Immature natural killer cell (primary cell): ENCODE results near the gene SLIT3. TPM values are rescaled to one million over a fixed set of nuclear protein-coding genes. Genes with fewer than 3 reads are reported as not detected.
A peak's percentile ranks its signal among the peaks of the same experiment; 100 is the strongest.

Experiments
- DNase-seq, 3 donors: peaks; one replicate each; pipeline ENCODE4 v3.0.0; 2022; ENCODE audit warnings: mixed read lengths in 1 of 3
- H3K27ac Mint-ChIP-seq, 6 donors: one replicate each; pipeline ENCODE4 v1.8.0; 2020; ENCODE audit warnings: mixed read lengths in 6 of 6, mild to moderate bottlenecking in 5 of 6, inconsistent platforms in 4 of 6, moderate library complexity in 3 of 6
- H3K27me3 Mint-ChIP-seq, 3 donors: one replicate each; pipeline ENCODE4 v1.8.0; 2020 to 2021; ENCODE audit warnings: low read depth in 3 of 3, mild to moderate bottlenecking in 3 of 3, mixed read lengths in 3 of 3, moderate library complexity in 3 of 3, inconsistent platforms in 1 of 3
- H3K36me3 Mint-ChIP-seq, 3 donors: one replicate each; pipeline ENCODE4 v1.8.0; 2020; ENCODE audit warnings: mixed read lengths in 3 of 3, inconsistent platforms in 2 of 3, mild to moderate bottlenecking in 2 of 3
- H3K4me1 Mint-ChIP-seq, 2 donors: one replicate each; pipeline ENCODE4 v1.8.0; 2020; ENCODE audit warnings: inconsistent platforms in 2 of 2, mild to moderate bottlenecking in 2 of 2, mixed read lengths in 2 of 2, moderate library complexity in 1 of 2
- H3K4me3 Mint-ChIP-seq, 5 donors: one replicate each; pipeline ENCODE4 v1.8.0; 2020; ENCODE audit warnings: mild to moderate bottlenecking in 5 of 5, mixed read lengths in 5 of 5, inconsistent platforms in 3 of 5, moderate library complexity in 3 of 5
- H3K9me3 Mint-ChIP-seq, 6 donors: one replicate each; pipeline ENCODE4 v1.8.0; 2020; ENCODE audit warnings: mild to moderate bottlenecking in 6 of 6, mixed read lengths in 6 of 6, inconsistent platforms in 4 of 6, moderate library complexity in 3 of 6
- polyA plus RNA-seq, 3 donors: library from polyadenylated mRNA; unstranded; fragments of 300-500 nt; fragmentation: Illumina TruSeq; gene quantifications; one replicate each; pipeline ENCODE4 v1.2.3, GENCODE V29; 2021

Gene SLIT3
- polyA plus RNA-seq, 3 donors from 2014 or later: 0.47 to 0.90 TPM; not detected in 1

DNA sequence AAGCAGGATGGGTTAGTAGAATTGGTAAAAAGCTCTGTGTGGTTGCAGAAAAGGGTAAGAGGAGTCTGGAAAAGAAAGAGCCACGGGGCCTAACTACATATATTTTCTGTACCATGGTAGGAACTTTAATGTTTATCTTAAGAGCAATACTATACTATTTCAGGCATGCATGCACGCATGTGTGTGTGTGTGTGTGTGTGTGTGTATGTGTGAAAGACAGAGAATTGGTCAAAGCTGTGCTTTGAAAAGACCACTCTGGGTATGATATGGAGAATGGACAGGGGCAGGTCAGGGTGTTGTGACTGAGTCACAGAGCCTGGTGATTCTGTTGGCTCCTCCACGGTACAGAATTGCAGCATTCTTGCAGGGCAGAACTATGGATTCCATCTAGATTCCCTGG is 339.3 kb downstream of the SLIT3 start:
- Mint-ChIP-seq H3K36me3 (no peaks in the 10 kb centered on the region), H3K9me3 (no peaks in the 10 kb centered on the region), H3K4me1 (peaks cover 0 to 9% of the 10 kb centered on the region in 2 donors), H3K27me3 (peaks cover 0 to 4% (median 4%) of the 10 kb centered on the region in 3 donors), H3K4me3 (no peak overlapping the region), H3K27ac (no peak overlapping the region)
- no peak for DNase-seq

GRCh38 chr5:168960497-168960896 is 340.4 kb downstream of the SLIT3 start:
- Mint-ChIP-seq H3K4me1 (peaks cover 0 to 9% of the 10 kb centered on the region in 2 donors), H3K27ac (no peak overlapping the region), H3K4me3 (no peak overlapping the region), H3K9me3 (no peaks in the 10 kb centered on the region), H3K36me3 (no peaks in the 10 kb centered on the region), H3K27me3 (peaks cover 0 to 4% (median 2%) of the 10 kb centered on the region in 3 donors)
- DNase-seq: no peak

DNA sequence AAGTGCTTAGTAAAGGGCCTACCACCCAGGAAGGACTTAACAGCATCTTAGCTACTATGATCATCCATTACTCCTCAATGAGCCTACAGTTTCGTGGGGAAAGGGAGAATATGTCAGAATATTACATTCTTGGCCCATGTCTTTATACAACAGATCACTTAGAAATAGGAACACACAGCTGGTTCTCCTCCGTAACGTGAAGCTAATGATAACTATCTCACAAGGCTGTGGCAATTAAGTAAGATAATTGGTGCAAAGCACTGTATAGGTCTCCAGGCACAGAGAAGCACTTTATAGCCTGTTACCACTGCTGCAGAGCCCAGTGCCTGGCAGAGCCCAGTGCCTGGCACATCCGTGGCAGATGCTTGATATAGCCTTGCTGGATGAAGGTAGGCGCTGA is 347.6 kb downstream of the SLIT3 start:
- H3K36me3 Mint-ChIP-seq: no peaks in the 10 kb centered on the region
- H3K4me1 Mint-ChIP-seq: no peaks in the 10 kb centered on the region
- no peak overlapping the region for H3K4me3 Mint-ChIP-seq
- no peaks in the 10 kb centered on the region for H3K9me3 Mint-ChIP-seq
- H3K27ac Mint-ChIP-seq: no peak overlapping the region
- no peak for DNase-seq
- no peaks in the 10 kb centered on the region for H3K27me3 Mint-ChIP-seq

DNA sequence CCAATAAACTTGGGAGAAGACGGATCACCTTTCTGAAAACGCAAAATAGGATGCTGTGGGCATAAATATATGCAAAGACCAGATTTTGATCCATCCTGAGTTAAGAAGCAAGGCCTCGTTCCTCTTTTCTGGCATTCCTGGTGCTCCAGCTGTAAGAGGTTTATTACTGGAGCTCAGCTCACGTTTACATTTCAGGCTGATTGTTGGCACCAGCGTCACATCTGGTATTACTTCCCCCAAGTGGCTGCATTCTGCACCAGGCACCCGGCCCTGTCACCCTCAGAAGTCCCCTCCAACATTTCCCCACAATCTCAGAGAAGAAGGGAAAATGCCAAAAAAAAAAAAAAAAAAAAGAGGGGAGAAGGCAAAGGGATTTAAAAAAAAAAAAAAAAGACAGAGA is 348.7 kb downstream of the SLIT3 start:
- no peak overlapping the region for H3K27ac Mint-ChIP-seq
- no peaks in the 10 kb centered on the region for H3K4me1 Mint-ChIP-seq
- H3K9me3 Mint-ChIP-seq: no peaks in the 10 kb centered on the region
- H3K4me3 Mint-ChIP-seq: no peak overlapping the region
- no peaks in the 10 kb centered on the region for H3K36me3 Mint-ChIP-seq
- H3K27me3 Mint-ChIP-seq: no peaks in the 10 kb centered on the region
- no peak for DNase-seq

- Mint-ChIP-seq H3K4me1 (no peaks in the 10 kb centered on the region), H3K27me3 (no peaks in the 10 kb centered on the region)
Measured at GRCh38 chr5:168951769-168952168, 349.2 kb downstream of the SLIT3 start.

GRCh38 chr5:168951356-168951755 is 349.6 kb downstream of the SLIT3 start:
- Mint-ChIP-seq H3K4me1 (no peaks in the 10 kb centered on the region), H3K4me3 (no peak overlapping the region), H3K36me3 (no peaks in the 10 kb centered on the region), H3K9me3 (no peaks in the 10 kb centered on the region), H3K27me3 (no peaks in the 10 kb centered on the region), H3K27ac (no peak overlapping the region)
- DNase-seq: no peak

More at GRCh38 chr5:168951769-168952168, 349.2 kb downstream of the SLIT3 start:
- Mint-ChIP-seq H3K9me3 (no peaks in the 10 kb centered on the region), H3K36me3 (no peaks in the 10 kb centered on the region), H3K4me3 (no peak overlapping the region), H3K27ac (no peak overlapping the region)
- DNase-seq: no peak

- no peaks in the 10 kb centered on the region for H3K4me1 Mint-ChIP-seq
- H3K27me3 Mint-ChIP-seq: no peaks in the 10 kb centered on the region
- H3K36me3 Mint-ChIP-seq: no peaks in the 10 kb centered on the region
- H3K9me3 Mint-ChIP-seq: no peaks in the 10 kb centered on the region
- no peak overlapping the region for H3K27ac Mint-ChIP-seq
- H3K4me3 Mint-ChIP-seq: no peak overlapping the region
- no peak for DNase-seq
Measured at GRCh38 chr5:168950241-168950951, 350.5 kb downstream of the SLIT3 start.

- Mint-ChIP-seq H3K27me3 (no peaks in the 10 kb centered on the region), H3K9me3 (no peaks in the 10 kb centered on the region), H3K4me1 (no peaks in the 10 kb centered on the region), H3K27ac (no peak overlapping the region), H3K36me3 (no peaks in the 10 kb centered on the region), H3K4me3 (no peak overlapping the region)
- no peak for DNase-seq
Measured at GRCh38 chr5:168948746-168949145, 352.2 kb downstream of the SLIT3 start.

GRCh38 chr5:168947212-168947868 is 353.6 kb downstream of the SLIT3 start:
- Mint-ChIP-seq H3K27me3 (no peaks in the 10 kb centered on the region), H3K9me3 (no peaks in the 10 kb centered on the region), H3K4me3 (no peak overlapping the region), H3K36me3 (no peaks in the 10 kb centered on the region), H3K4me1 (no peaks in the 10 kb centered on the region), H3K27ac (peak overlapping the region in 1 of 6 donors; percentile 73)
- DNase-seq: no peak

- H3K9me3 Mint-ChIP-seq: no peaks in the 10 kb centered on the region
- H3K36me3 Mint-ChIP-seq: no peaks in the 10 kb centered on the region
- no peaks in the 10 kb centered on the region for H3K4me1 Mint-ChIP-seq
- H3K27me3 Mint-ChIP-seq: no peaks in the 10 kb centered on the region
- no peak for DNase-seq
- H3K4me3 Mint-ChIP-seq: no peak overlapping the region
- no peak overlapping the region for H3K27ac Mint-ChIP-seq
Measured at GRCh38 chr5:168946363-168946762, 354.6 kb downstream of the SLIT3 start.

DNA sequence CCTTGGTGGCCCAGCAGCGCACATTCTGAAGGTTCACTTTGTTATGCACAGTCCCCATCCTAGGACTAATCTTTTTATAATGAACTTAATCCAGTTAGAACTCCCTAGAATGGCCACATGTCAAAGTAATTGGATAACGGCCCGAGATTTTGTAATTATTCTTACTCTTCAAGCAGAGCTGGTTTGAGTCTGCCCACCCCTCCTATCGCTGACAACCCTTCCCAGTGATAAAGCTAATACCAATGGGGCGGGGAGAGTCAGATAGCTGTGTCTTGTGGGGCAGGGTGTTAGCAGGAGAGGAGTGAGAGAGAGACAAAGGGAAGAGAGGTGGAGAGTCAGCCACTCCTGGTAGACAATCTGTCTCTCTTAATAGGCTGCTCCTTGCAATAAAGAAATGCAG is 356.9 kb downstream of the SLIT3 start:
- DNase-seq: no peak
- H3K9me3 Mint-ChIP-seq: no peaks in the 10 kb centered on the region
- H3K27me3 Mint-ChIP-seq: no peaks in the 10 kb centered on the region
- H3K27ac Mint-ChIP-seq: no peak overlapping the region
- no peaks in the 10 kb centered on the region for H3K36me3 Mint-ChIP-seq
- H3K4me1 Mint-ChIP-seq: no peaks in the 10 kb centered on the region
- no peak overlapping the region for H3K4me3 Mint-ChIP-seq

DNA sequence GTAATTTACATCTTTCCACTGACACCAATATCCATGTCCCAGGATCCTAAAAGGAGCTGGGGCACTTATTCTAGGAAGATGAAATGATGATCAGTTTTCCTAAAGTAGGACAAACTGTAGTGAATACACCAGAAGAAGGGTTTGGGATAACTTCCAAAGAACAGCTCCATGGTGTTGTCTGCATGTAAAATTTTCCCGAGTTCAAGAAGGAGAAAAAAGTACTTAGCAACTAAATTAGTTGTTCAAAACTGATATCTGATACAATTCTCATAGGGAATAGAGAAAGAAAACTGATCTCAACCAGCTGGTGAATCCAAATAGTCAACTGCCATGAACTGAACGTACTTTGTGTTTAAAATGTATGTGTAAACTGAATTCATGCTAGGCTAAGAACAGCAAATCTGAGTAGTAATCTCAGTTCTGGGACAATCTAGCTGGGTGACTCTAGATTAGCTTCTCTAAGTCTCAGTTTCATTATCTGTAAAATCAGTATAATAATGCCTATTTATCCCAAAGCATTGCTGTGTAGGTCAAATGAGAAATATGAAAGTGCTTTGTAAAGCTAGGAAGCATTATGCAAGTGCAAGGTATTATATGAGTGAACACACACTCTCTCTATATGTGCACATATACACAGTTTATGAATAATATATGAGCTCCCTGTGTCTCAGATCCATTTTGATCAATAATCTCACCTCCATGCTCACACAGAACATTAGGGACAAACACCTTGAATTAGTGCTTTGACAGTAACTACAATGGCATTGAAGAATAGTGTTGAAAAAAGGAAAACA is 357.7 kb downstream of the SLIT3 start:
- Mint-ChIP-seq H3K36me3 (no peaks in the 10 kb centered on the region), H3K27me3 (peaks cover 0 to 3% (median 0%) of the 10 kb centered on the region in 3 donors), H3K9me3 (no peaks in the 10 kb centered on the region), H3K4me1 (no peaks in the 10 kb centered on the region), H3K4me3 (no peak overlapping the region), H3K27ac (no peak overlapping the region)
- DNase-seq: no peak

- DNase-seq: no peak
- no peak overlapping the region for H3K4me3 Mint-ChIP-seq
- no peaks in the 10 kb centered on the region for H3K36me3 Mint-ChIP-seq
- H3K4me1 Mint-ChIP-seq: no peaks in the 10 kb centered on the region
- H3K27ac Mint-ChIP-seq: no peak overlapping the region
- peaks cover 0 to 3% (median 0%) of the 10 kb centered on the region in 3 donors for H3K27me3 Mint-ChIP-seq
- no peaks in the 10 kb centered on the region for H3K9me3 Mint-ChIP-seq
Measured at GRCh38 chr5:168941901-168942300, 359.0 kb downstream of the SLIT3 start.

DNA sequence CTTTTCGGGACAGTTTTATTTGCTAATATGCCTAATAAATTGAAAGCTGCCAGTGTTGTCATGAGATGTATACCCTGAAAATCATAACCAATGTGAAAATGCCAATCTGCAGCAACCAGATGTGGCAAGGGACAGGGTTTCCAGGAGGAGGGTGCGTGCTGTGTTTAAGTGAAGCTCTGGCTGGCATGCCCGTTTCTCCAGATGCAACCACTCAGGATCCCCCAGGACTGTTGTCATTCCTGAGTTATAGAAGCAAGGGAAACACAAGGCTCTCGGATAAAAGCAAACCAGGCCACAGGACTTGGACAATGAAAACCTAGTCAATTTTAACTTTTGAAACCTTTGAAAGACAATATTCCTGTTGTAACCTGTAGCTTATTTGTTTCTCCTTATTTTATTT is 360.2 kb downstream of the SLIT3 start:
- H3K4me3 Mint-ChIP-seq: no peak overlapping the region
- H3K36me3 Mint-ChIP-seq: no peaks in the 10 kb centered on the region
- peaks cover 0 to 3% (median 0%) of the 10 kb centered on the region in 3 donors for H3K27me3 Mint-ChIP-seq
- H3K27ac Mint-ChIP-seq: no peak overlapping the region
- no peaks in the 10 kb centered on the region for H3K9me3 Mint-ChIP-seq
- DNase-seq: no peak
- no peaks in the 10 kb centered on the region for H3K4me1 Mint-ChIP-seq
